HEK293 (cell line): Measurements from ENCODE around the gene DMD.

ENCODE experiments used
- CTCF ChIA-PET: fragments of 350-600 bp; formaldehyde crosslinking; extraction: SDS; loops from one replicate; lab custom pipeline; 2021; ENCODE audit warnings: antibody characterized with exemption; lab: Yijun Ruan, JAX
- POLR2A ChIA-PET: fragments of 300-600 bp; formaldehyde crosslinking; extraction: SDS; loops from one replicate; lab custom pipeline; 2020; ENCODE audit warnings: antibody characterized with exemption, inconsistent platforms; lab: Yijun Ruan, JAX
- H3K27ac ChIP-seq: fragments of 200-500 bp; sonication (Bioruptor generic); 2 replicates; pipeline ENCODE4 v1.5.1; 2014; ENCODE audit warnings: low read depth, low read length, control low read depth, inconsistent platforms; ENCODE audit errors: extremely low read depth
- H3K36me3 ChIP-seq, 2 experiments: fragments of 200-500 bp in 1 of 2; sonication (Bioruptor generic) in 1 of 2; 1 replicate in 1 of 2; 2 replicates in 1 of 2; pipeline ENCODE4 v1.5.1; 2014 to 2017; ENCODE audit warnings: inconsistent platforms in 2 of 2, low read length in 2 of 2; ENCODE audit not compliant: control insufficient read depth in 2 of 2, insufficient read depth in 1 of 2
- H3K4me1 ChIP-seq: fragments of 200-500 bp; sonication (Bioruptor generic); 2 replicates; pipeline ENCODE4 v1.5.1; 2014; ENCODE audit warnings: mild to moderate bottlenecking, low read length, inconsistent platforms; ENCODE audit not compliant: control insufficient read depth, insufficient read depth
- H3K4me3 ChIP-seq: 2 replicates; pipeline ENCODE4 v1.5.1; 2011; ENCODE audit warnings: low read depth, mild to moderate bottlenecking, control low read depth, low read length, moderate library complexity
- H3K9me3 ChIP-seq: fragments of 200-500 bp; sonication (Bioruptor generic); 2 replicates; pipeline ENCODE4 v1.5.1; 2014; ENCODE audit warnings: low read depth, low read length, inconsistent platforms; ENCODE audit not compliant: control insufficient read depth, insufficient read depth
- BCL11A ChIP-seq: fragments of 450-650 bp; formaldehyde crosslinking; IDR thresholded peaks from 2 replicates; pipeline ENCODE4 v1.5.1; 2016; ENCODE audit warnings: low read depth, missing biosample characterization, missing genetic modification characterization
- GFI1B ChIP-seq: fragments of 450-650 bp; formaldehyde crosslinking; IDR thresholded peaks from 2 replicates; pipeline ENCODE4 v1.5.1; 2016; ENCODE audit warnings: missing biosample characterization, missing genetic modification characterization
- MEIS1 ChIP-seq: sonication (generic); formaldehyde crosslinking; IDR thresholded peaks from 2 replicates; pipeline ENCODE4 v1.8.1; 2022; ENCODE audit warnings: missing genetic modification reagents, mild to moderate bottlenecking, borderline replicate concordance
- OSR2 ChIP-seq: fragments of 450-650 bp; formaldehyde crosslinking; IDR thresholded peaks from 2 replicates; pipeline ENCODE4 v1.5.1; 2016; ENCODE audit warnings: missing biosample characterization, missing genetic modification characterization
- REST ChIP-seq: fragments of 450-650 bp; formaldehyde crosslinking; IDR thresholded peaks from 2 replicates; pipeline ENCODE4 v1.5.1; 2016; ENCODE audit warnings: missing biosample characterization, missing genetic modification characterization
- SCRT2 ChIP-seq: fragments of 450-650 bp; formaldehyde crosslinking; IDR thresholded peaks from 2 replicates; pipeline ENCODE4 v1.5.1; 2016; ENCODE audit warnings: missing biosample characterization, missing genetic modification characterization
- SETDB1 ChIP-seq: IDR thresholded peaks from one replicate; pipeline ENCODE4 v1.6.1; 2017; ENCODE audit warnings: mild to moderate bottlenecking, low read length, moderate library complexity, mixed read lengths; ENCODE audit not compliant: insufficient read length
- ZBTB11 ChIP-seq: fragments of 450-650 bp; formaldehyde crosslinking; conservative IDR thresholded peaks from 2 replicates; pipeline ENCODE4 v1.5.1; 2016; ENCODE audit warnings: low read depth, missing biosample characterization, missing genetic modification characterization
- ZBTB26 ChIP-seq: fragments of 450-650 bp; formaldehyde crosslinking; optimal IDR thresholded peaks from 2 replicates; pipeline ENCODE3; 2016; ENCODE audit warnings: missing biosample characterization, mild to moderate bottlenecking, missing genetic modification characterization
- ZBTB6 ChIP-seq: fragments of 450-650 bp; formaldehyde crosslinking; IDR thresholded peaks from 2 replicates; pipeline ENCODE4 v1.5.1; 2017; ENCODE audit warnings: missing biosample characterization, missing genetic modification characterization
- ZNF132 ChIP-seq: fragments of 450-650 bp; formaldehyde crosslinking; IDR thresholded peaks from 2 replicates; pipeline ENCODE4 v1.5.1; 2017; ENCODE audit warnings: missing biosample characterization, missing genetic modification characterization, borderline replicate concordance
- ZNF146 ChIP-seq: fragments of 450-650 bp; formaldehyde crosslinking; IDR thresholded peaks from 2 replicates; pipeline ENCODE4 v1.5.1; 2016; ENCODE audit warnings: missing biosample characterization, missing genetic modification characterization
- ZNF157 ChIP-seq: fragments of 450-650 bp; formaldehyde crosslinking; IDR thresholded peaks from 2 replicates; pipeline ENCODE4 v1.5.1; 2016; ENCODE audit warnings: missing biosample characterization, missing genetic modification characterization
- ZNF175 ChIP-seq: fragments of 450-650 bp; formaldehyde crosslinking; IDR thresholded peaks from 2 replicates; pipeline ENCODE4 v1.5.1; 2016; ENCODE audit warnings: missing biosample characterization, missing genetic modification characterization
- ZNF202 ChIP-seq: fragments of 450-650 bp; formaldehyde crosslinking; IDR thresholded peaks from 2 replicates; pipeline ENCODE4 v1.5.1; 2016; ENCODE audit warnings: missing biosample characterization, missing genetic modification characterization, borderline replicate concordance
- ZNF311 ChIP-seq: fragments of 450-650 bp; formaldehyde crosslinking; IDR thresholded peaks from 2 replicates; pipeline ENCODE4 v1.5.1; 2017; ENCODE audit warnings: missing biosample characterization, missing genetic modification characterization, borderline replicate concordance
- ZNF350 ChIP-seq: fragments of 450-650 bp; formaldehyde crosslinking; IDR thresholded peaks from 2 replicates; pipeline ENCODE4 v1.5.0; 2017; ENCODE audit warnings: missing biosample characterization, mild to moderate bottlenecking, missing genetic modification characterization
- ZNF37A ChIP-seq: fragments of 450-650 bp; IDR thresholded peaks from 2 replicates; pipeline ENCODE4 v1.5.1; 2018; ENCODE audit warnings: missing biosample characterization, missing genetic modification characterization
- ZNF433 ChIP-seq: fragments of 450-650 bp; formaldehyde crosslinking; IDR thresholded peaks from 2 replicates; pipeline ENCODE4 v1.5.1; 2016; ENCODE audit warnings: missing biosample characterization, missing genetic modification characterization, low read depth
- ZNF473 ChIP-seq: fragments of 450-650 bp; formaldehyde crosslinking; IDR thresholded peaks from 2 replicates; pipeline ENCODE4 v1.5.1; 2017; ENCODE audit warnings: missing biosample characterization, missing genetic modification characterization
- ZNF571 ChIP-seq: fragments of 450-650 bp; formaldehyde crosslinking; IDR thresholded peaks from 2 replicates; pipeline ENCODE4 v1.5.0; 2017; ENCODE audit warnings: missing biosample characterization, missing genetic modification characterization
- ZNF624 ChIP-seq: fragments of 450-650 bp; formaldehyde crosslinking; IDR thresholded peaks from 2 replicates; pipeline ENCODE4 v1.5.1; 2017; ENCODE audit warnings: missing biosample characterization, missing genetic modification characterization
- ZNF639 ChIP-seq: fragments of 450-650 bp; formaldehyde crosslinking; IDR thresholded peaks from 2 replicates; pipeline ENCODE4 v1.5.1; 2016; ENCODE audit warnings: missing biosample characterization, missing genetic modification characterization
- ZNF658 ChIP-seq: fragments of 450-650 bp; formaldehyde crosslinking; IDR thresholded peaks from 2 replicates; pipeline ENCODE4; 2016; ENCODE audit warnings: missing biosample characterization, missing genetic modification characterization
- ZNF776 ChIP-seq: fragments of 450-650 bp; formaldehyde crosslinking; IDR thresholded peaks from 2 replicates; pipeline ENCODE4 v1.5.0; 2017; ENCODE audit warnings: missing biosample characterization, missing genetic modification characterization, borderline replicate concordance
- ZSCAN30 ChIP-seq: fragments of 450-650 bp; IDR thresholded peaks from 2 replicates; pipeline ENCODE4 v1.5.1; 2018; ENCODE audit warnings: missing biosample characterization, mild to moderate bottlenecking, missing genetic modification characterization, moderate library complexity

The DMD gene

GRCh38 chrX:31499109-31499508, 1712.2 kb downstream of the DMD start (continued):
- TF ChIP-seq ZBTB6 (no peak), ZNF311 (no peak), BCL11A (no peak), ZNF132 (tag by site-specific recombination) (no peak)

GRCh38 chrX:31497086-31497485, 1714.3 kb downstream of the DMD start:
- no peaks in the 10 kb centered on the region for H3K4me1 ChIP-seq
- H3K27ac ChIP-seq, result no peak overlapping the region
- no peak for TF ChIP-seq ZNF132 (tag by site-specific recombination)
- no peak for TF ChIP-seq ZNF202
- TF ChIP-seq ZNF350 (tag by site-specific recombination), result no peak
- TF ChIP-seq MEIS1 (CRISPR knock-in tag), result no peak
- TF ChIP-seq ZNF146, result no peak
- no peak for TF ChIP-seq SETDB1
- TF ChIP-seq ZSCAN30, result no peak
- TF ChIP-seq ZNF37A (tag by site-specific recombination), result no peak
- TF ChIP-seq SCRT2 (tag by site-specific recombination), result no peak
- TF ChIP-seq GFI1B, result no peak
- TF ChIP-seq ZBTB26, result no peak
- no peak for TF ChIP-seq ZNF624
- TF ChIP-seq, all 188 proteins: peak for 0
- ChIA-PET POLR2A (no interaction called here), CTCF (interaction anchor here (0.7 kb wide), 1 partner anchor 164 kb away, joined by 4 read pairs; no protein-coding TSS in a partner anchor)
- Histone ChIP-seq H3K9me3 (no peaks in the 10 kb centered on the region), H3K36me3 (no peaks in the 10 kb centered on the region), H3K4me3 (no peak overlapping the region)

- Histone ChIP-seq H3K4me1 (no peaks in the 10 kb centered on the region), H3K36me3 (no peaks in the 10 kb centered on the region), H3K4me3 (no peak overlapping the region), H3K27ac (no peak overlapping the region), H3K9me3 (no peaks in the 10 kb centered on the region)
- ChIA-PET POLR2A (no interaction called here), CTCF (no interaction called here)
- no peak for TF ChIP-seq ZNF473 (tag by site-specific recombination)
- TF ChIP-seq ZNF571 (tag by site-specific recombination), result no peak
- TF ChIP-seq ZNF658 (tag by site-specific recombination), result no peak
- no peak for TF ChIP-seq REST
- no peak for TF ChIP-seq ZNF157 (tag by site-specific recombination)
- no peak for TF ChIP-seq ZNF175
- no peak for TF ChIP-seq ZBTB11 (tag by site-specific recombination)
- no peak for TF ChIP-seq ZNF433
- no peak for TF ChIP-seq ZNF639 (tag by site-specific recombination)
- TF ChIP-seq OSR2 (tag by site-specific recombination), result no peak
- TF ChIP-seq ZNF776 (tag by site-specific recombination), result no peak
Measured at GRCh38 chrX:31487951-31488350, 1723.4 kb downstream of the DMD start.
